GM12878 (cell line): ENCODE measurements around the gene DNAJC4. TPM values are rescaled to one million over a fixed set of nuclear protein-coding genes. Genes with fewer than 3 reads are reported as not detected.

ENCODE experiments used
- NFIC ChIP-seq: IDR thresholded peaks from 2 replicates; pipeline ENCODE4 v1.6.1; 2012; ENCODE audit warnings: low read depth, mild to moderate bottlenecking, inconsistent platforms, low read length, moderate library complexity
- SMAD1 ChIP-seq: fragments of 450-650 bp; IDR thresholded peaks from 2 replicates; pipeline ENCODE4 v1.6.1; 2018; ENCODE audit warnings: mild to moderate bottlenecking, low read depth; ENCODE audit not compliant: partially characterized antibody
- ZBED1 ChIP-seq: IDR thresholded peaks from 2 replicates; pipeline ENCODE4 v1.6.1; 2016; ENCODE audit warnings: borderline replicate concordance
- polyA plus RNA-seq, 11 experiments: library from polyadenylated mRNA; depleted of rRNA in 4 of 11; unstranded in 6 of 11; stranded (reverse) in 5 of 11; fragments of >200 nt; fragmentation: Nextera tagmentation in 4 of 11; fragmentation: Illumina TruSeq in 1 of 11; extraction: Ambion mirVana in 4 of 11; extraction: Trizol in 1 of 11; gene quantifications; 1 replicate in 1 of 11; 2 replicates in 10 of 11; pipeline versions ENCODE4 v1.2.1 to v1.2.3, GENCODE V29; 2011 to 2016; ENCODE audit warnings: inconsistent platforms in 2 of 11, missing spikeins in 2 of 11, low read depth in 1 of 11
- total RNA-seq, 4 experiments: library from RNA; depleted of rRNA in 3 of 4; stranded (reverse); fragments of >200 nt in 3 of 4; fragmentation: Illumina TruSeq in 1 of 4; extraction: Trizol in 1 of 4; gene quantifications; 2 replicates each; pipeline versions ENCODE4 v1.2.1 to v1.2.3, GENCODE V29; 2013 to 2021
- TF ChIP-seq, protein P1 (sequence below): fragments of 450-650 bp; IDR thresholded peaks from 2 replicates; pipeline ENCODE4 v1.6.1; 2017; ENCODE audit warnings: mild to moderate bottlenecking, low read depth, inconsistent platforms; ENCODE audit not compliant: poor library complexity, severe bottlenecking
- TF ChIP-seq, protein P2 (sequence below): fragments of 450-650 bp; IDR thresholded peaks from 2 replicates; pipeline ENCODE4 v1.6.1; 2017; ENCODE audit warnings: mild to moderate bottlenecking, moderate library complexity
- TF ChIP-seq, protein P3 (sequence below): fragments of 150-350 bp; IDR thresholded peaks from 2 replicates; pipeline ENCODE4 v1.6.1; 2014; ENCODE audit warnings: mild to moderate bottlenecking, low read depth, low read length
- TF ChIP-seq, protein P4 (sequence below), 3 experiments: IDR thresholded peaks in 2 of 3; conservative IDR thresholded peaks in 1 of 3; 2 replicates each; pipeline ENCODE4 v1.5.1; 2011; ENCODE audit warnings: low read depth in 3 of 3, low read length in 3 of 3, mild to moderate bottlenecking in 3 of 3, control low read depth in 2 of 3, moderate library complexity in 2 of 3, inconsistent platforms in 1 of 3, mixed read lengths in 1 of 3; ENCODE audit not compliant: control insufficient read depth in 2 of 3, insufficient read depth in 1 of 3; ENCODE audit errors: extremely low read depth in 1 of 3
- TF ChIP-seq, protein P5 (sequence below): IDR thresholded peaks from 2 replicates; pipeline ENCODE4 v1.6.1; 2012; ENCODE audit warnings: low read length, inconsistent platforms
- TF ChIP-seq, protein P6 (sequence below): IDR thresholded peaks from 2 replicates; pipeline ENCODE4 v1.6.1; 2011; ENCODE audit warnings: low read depth, mild to moderate bottlenecking, low read length, moderate library complexity, borderline replicate concordance; ENCODE audit errors: extremely low read depth

The DNAJC4 gene
- total and polyA plus RNA-seq, 10 of the 15 experiments (the other 5 are each of a cell fraction or from before 2014, with no cell fraction given), result 3.7 to 64.9 (median 30.1) TPM

DNA sequence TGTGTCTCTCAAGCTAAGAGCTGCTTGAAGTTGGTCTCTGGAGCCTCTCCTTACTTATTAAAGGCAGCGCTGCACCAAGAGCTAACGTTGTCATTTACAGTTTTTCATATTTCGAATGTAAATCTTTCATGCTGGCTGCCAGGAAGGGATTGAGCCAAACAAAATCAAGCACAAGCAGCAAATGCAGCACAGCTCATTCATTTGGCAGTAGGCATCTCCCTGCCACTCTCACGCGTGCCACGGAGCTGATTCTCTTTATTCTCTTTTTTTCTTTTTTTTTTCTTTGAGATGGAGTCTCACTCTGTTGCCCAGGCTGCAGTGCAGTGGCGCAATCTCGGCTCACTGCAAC, 2.6 kb downstream of the DNAJC4 start (continued):
- TF ChIP-seq, protein P1, sequence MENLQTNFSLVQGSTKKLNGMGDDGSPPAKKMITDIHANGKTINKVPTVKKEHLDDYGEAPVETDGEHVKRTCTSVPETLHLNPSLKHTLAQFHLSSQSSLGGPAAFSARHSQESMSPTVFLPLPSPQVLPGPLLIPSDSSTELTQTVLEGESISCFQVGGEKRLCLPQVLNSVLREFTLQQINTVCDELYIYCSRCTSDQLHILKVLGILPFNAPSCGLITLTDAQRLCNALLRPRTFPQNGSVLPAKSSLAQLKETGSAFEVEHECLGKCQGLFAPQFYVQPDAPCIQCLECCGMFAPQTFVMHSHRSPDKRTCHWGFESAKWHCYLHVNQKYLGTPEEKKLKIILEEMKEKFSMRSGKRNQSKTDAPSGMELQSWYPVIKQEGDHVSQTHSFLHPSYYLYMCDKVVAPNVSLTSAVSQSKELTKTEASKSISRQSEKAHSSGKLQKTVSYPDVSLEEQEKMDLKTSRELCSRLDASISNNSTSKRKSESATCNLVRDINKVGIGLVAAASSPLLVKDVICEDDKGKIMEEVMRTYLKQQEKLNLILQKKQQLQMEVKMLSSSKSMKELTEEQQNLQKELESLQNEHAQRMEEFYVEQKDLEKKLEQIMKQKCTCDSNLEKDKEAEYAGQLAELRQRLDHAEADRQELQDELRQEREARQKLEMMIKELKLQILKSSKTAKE, result no peak
- TF ChIP-seq ZBED1 (no peak), NFIC (no peak), SMAD1 (no peak)
- TF ChIP-seq, protein P2, sequence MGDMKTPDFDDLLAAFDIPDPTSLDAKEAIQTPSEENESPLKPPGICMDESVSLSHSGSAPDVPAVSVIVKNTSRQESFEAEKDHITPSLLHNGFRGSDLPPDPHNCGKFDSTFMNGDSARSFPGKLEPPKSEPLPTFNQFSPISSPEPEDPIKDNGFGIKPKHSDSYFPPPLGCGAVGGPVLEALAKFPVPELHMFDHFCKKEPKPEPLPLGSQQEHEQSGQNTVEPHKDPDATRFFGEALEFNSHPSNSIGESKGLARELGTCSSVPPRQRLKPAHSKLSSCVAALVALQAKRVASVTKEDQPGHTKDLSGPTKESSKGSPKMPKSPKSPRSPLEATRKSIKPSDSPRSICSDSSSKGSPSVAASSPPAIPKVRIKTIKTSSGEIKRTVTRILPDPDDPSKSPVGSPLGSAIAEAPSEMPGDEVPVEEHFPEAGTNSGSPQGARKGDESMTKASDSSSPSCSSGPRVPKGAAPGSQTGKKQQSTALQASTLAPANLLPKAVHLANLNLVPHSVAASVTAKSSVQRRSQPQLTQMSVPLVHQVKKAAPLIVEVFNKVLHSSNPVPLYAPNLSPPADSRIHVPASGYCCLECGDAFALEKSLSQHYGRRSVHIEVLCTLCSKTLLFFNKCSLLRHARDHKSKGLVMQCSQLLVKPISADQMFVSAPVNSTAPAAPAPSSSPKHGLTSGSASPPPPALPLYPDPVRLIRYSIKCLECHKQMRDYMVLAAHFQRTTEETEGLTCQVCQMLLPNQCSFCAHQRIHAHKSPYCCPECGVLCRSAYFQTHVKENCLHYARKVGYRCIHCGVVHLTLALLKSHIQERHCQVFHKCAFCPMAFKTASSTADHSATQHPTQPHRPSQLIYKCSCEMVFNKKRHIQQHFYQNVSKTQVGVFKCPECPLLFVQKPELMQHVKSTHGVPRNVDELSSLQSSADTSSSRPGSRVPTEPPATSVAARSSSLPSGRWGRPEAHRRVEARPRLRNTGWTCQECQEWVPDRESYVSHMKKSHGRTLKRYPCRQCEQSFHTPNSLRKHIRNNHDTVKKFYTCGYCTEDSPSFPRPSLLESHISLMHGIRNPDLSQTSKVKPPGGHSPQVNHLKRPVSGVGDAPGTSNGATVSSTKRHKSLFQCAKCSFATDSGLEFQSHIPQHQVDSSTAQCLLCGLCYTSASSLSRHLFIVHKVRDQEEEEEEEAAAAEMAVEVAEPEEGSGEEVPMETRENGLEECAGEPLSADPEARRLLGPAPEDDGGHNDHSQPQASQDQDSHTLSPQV, result no peak
- TF ChIP-seq, protein P3, sequence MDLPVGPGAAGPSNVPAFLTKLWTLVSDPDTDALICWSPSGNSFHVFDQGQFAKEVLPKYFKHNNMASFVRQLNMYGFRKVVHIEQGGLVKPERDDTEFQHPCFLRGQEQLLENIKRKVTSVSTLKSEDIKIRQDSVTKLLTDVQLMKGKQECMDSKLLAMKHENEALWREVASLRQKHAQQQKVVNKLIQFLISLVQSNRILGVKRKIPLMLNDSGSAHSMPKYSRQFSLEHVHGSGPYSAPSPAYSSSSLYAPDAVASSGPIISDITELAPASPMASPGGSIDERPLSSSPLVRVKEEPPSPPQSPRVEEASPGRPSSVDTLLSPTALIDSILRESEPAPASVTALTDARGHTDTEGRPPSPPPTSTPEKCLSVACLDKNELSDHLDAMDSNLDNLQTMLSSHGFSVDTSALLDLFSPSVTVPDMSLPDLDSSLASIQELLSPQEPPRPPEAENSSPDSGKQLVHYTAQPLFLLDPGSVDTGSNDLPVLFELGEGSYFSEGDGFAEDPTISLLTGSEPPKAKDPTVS, result no peak
- TF ChIP-seq, protein P4, sequence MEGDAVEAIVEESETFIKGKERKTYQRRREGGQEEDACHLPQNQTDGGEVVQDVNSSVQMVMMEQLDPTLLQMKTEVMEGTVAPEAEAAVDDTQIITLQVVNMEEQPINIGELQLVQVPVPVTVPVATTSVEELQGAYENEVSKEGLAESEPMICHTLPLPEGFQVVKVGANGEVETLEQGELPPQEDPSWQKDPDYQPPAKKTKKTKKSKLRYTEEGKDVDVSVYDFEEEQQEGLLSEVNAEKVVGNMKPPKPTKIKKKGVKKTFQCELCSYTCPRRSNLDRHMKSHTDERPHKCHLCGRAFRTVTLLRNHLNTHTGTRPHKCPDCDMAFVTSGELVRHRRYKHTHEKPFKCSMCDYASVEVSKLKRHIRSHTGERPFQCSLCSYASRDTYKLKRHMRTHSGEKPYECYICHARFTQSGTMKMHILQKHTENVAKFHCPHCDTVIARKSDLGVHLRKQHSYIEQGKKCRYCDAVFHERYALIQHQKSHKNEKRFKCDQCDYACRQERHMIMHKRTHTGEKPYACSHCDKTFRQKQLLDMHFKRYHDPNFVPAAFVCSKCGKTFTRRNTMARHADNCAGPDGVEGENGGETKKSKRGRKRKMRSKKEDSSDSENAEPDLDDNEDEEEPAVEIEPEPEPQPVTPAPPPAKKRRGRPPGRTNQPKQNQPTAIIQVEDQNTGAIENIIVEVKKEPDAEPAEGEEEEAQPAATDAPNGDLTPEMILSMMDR (IDR thresholded peaks at IDR 0.05 in 2 of 3, conservative IDR thresholded peaks at IDR 0.05 in 1 of 3; ENCODE audit: control insufficient read depth in 2 of 3, extremely low read depth in 1 of 3, insufficient read depth in 1 of 3, low read depth in 3 of 3, low read length in 3 of 3), result no peak
- TF ChIP-seq, protein P5, sequence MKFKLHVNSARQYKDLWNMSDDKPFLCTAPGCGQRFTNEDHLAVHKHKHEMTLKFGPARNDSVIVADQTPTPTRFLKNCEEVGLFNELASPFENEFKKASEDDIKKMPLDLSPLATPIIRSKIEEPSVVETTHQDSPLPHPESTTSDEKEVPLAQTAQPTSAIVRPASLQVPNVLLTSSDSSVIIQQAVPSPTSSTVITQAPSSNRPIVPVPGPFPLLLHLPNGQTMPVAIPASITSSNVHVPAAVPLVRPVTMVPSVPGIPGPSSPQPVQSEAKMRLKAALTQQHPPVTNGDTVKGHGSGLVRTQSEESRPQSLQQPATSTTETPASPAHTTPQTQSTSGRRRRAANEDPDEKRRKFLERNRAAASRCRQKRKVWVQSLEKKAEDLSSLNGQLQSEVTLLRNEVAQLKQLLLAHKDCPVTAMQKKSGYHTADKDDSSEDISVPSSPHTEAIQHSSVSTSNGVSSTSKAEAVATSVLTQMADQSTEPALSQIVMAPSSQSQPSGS, result no peak
- TF ChIP-seq, protein P6, sequence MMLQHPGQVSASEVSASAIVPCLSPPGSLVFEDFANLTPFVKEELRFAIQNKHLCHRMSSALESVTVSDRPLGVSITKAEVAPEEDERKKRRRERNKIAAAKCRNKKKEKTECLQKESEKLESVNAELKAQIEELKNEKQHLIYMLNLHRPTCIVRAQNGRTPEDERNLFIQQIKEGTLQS, result no peak
